Mucosa of stomach (tissue), 1 donor: Measurements from ENCODE around the gene ABCF1.

Experiments used
- H3K27me3 ChIP-seq: one replicate; pipeline ENCODE4 v1.7.0; 2013; ENCODE audit warnings: mild to moderate bottlenecking, low read length; ENCODE audit not compliant: control insufficient read depth, insufficient read depth
- H3K36me3 ChIP-seq: one replicate; pipeline ENCODE4 v1.7.0; 2013; ENCODE audit warnings: low read length; ENCODE audit not compliant: control insufficient read depth, insufficient read depth
- H3K4me1 ChIP-seq: one replicate; pipeline ENCODE4 v1.7.0; 2013; ENCODE audit warnings: mild to moderate bottlenecking, low read length; ENCODE audit not compliant: control insufficient read depth, insufficient read depth
- H3K4me3 ChIP-seq: one replicate; pipeline ENCODE4 v1.7.0; 2013; ENCODE audit warnings: low read length
- H3K9ac ChIP-seq: one replicate; pipeline ENCODE4 v1.7.0; 2013; ENCODE audit warnings: mild to moderate bottlenecking, low read length, moderate library complexity
- H3K9me3 ChIP-seq: one replicate; pipeline ENCODE4 v1.7.0; 2013; ENCODE audit warnings: mild to moderate bottlenecking, low read length, moderate library complexity; ENCODE audit not compliant: control insufficient read depth
- donor health status: Pancreatic carcinoma.

ABCF1 gene

DNA sequence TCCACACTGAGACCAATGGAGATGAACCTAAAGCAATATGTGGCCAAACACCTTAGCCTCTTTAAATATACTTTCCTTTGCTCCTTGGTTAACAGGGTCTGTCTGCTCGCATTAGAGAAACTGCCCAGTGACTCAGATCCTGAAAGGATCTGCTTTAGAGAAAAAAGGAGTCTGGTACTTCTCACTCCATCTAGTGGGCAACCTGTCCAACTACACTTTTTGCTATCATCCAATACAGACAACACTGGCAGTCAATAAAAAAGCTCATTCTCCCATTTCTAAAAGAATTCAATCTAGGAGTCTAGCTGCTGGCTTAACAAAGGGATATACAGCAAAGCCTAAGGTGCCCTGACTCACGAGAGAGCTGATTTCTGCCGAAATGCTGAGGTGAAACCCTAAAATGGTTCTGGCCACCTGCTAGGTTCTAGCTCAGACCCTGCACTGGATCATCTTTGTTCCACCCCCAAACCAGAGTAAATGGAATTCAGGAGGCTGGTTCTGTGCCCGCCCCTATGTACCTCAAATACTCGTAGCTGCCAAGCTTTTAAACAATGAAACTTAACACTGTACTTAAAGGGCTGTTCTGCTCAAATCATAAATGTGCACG, 26.5 kb upstream of the ABCF1 start:
- Histone ChIP-seq H3K4me1 (peaks cover 6% of the 10 kb centered on the region), H3K9ac (no peak overlapping the region), H3K27me3 (no peaks in the 10 kb centered on the region), H3K36me3 (no peaks in the 10 kb centered on the region), H3K4me3 (no peak overlapping the region), H3K9me3 (no peaks in the 10 kb centered on the region)

GRCh38 chr6:30547454-30547853, 23.8 kb upstream of the ABCF1 start:
- Histone ChIP-seq H3K9me3 (no peaks in the 10 kb centered on the region), H3K36me3 (peaks cover under 1% of the 10 kb centered on the region), H3K4me3 (no peak overlapping the region), H3K9ac (no peak overlapping the region), H3K4me1 (no peaks in the 10 kb centered on the region), H3K27me3 (no peaks in the 10 kb centered on the region)

- Histone ChIP-seq H3K4me3 (no peak overlapping the region), H3K4me1 (no peaks in the 10 kb centered on the region), H3K9ac (no peak overlapping the region), H3K9me3 (no peaks in the 10 kb centered on the region), H3K36me3 (peaks cover 6% of the 10 kb centered on the region), H3K27me3 (no peaks in the 10 kb centered on the region)
Measured at GRCh38 chr6:30548375-30548774, 22.9 kb upstream of the ABCF1 start.

- Histone ChIP-seq H3K36me3 (peaks cover 6% of the 10 kb centered on the region), H3K9ac (no peak overlapping the region), H3K4me3 (no peak overlapping the region), H3K4me1 (peaks cover 13% of the 10 kb centered on the region), H3K9me3 (no peaks in the 10 kb centered on the region), H3K27me3 (no peaks in the 10 kb centered on the region)
Measured at GRCh38 chr6:30554404-30554803, 16.8 kb upstream of the ABCF1 start.

- no peaks in the 10 kb centered on the region for H3K27me3 ChIP-seq
- no peaks in the 10 kb centered on the region for H3K9me3 ChIP-seq
- H3K4me3 ChIP-seq = peak overlapping the region; percentile 86
- peak overlapping the region; percentile 86 for H3K9ac ChIP-seq
- H3K4me1 ChIP-seq = peaks cover 13% of the 10 kb centered on the region
- H3K36me3 ChIP-seq = peaks cover 6% of the 10 kb centered on the region
Measured at GRCh38 chr6:30554962-30555815, 16.1 kb upstream of the ABCF1 start.

- Histone ChIP-seq H3K9ac (peak overlapping the region; percentile 86), H3K9me3 (no peaks in the 10 kb centered on the region), H3K4me1 (peaks cover 13% of the 10 kb centered on the region), H3K27me3 (no peaks in the 10 kb centered on the region), H3K36me3 (peaks cover 6% of the 10 kb centered on the region), H3K4me3 (peak overlapping the region; percentile 86)
Measured at GRCh38 chr6:30555816-30556065, 15.5 kb upstream of the ABCF1 start.

GRCh38 chr6:30556066-30556905, 15.0 kb upstream of the ABCF1 start, which contains the start of gene GNL1:
GNL1 (minus strand) TSS chr6:30556489; CDS start chr6:30556203, 286 bp downstream.
- peaks cover 13% of the 10 kb centered on the region for H3K4me1 ChIP-seq
- peak within 1 kb of the TSS; percentile 86 for H3K4me3 ChIP-seq
- peak within 1 kb of the TSS; percentile 86 for H3K9ac ChIP-seq
- H3K36me3 ChIP-seq = peaks cover 6% of the 10 kb centered on the region
- no peaks in the 10 kb centered on the region for H3K9me3 ChIP-seq
- no peaks in the 10 kb centered on the region for H3K27me3 ChIP-seq

GRCh38 chr6:30556906-30557682, 14.1 kb upstream of the ABCF1 start, which contains the start of gene PRR3:
PRR3 (plus strand) TSS chr6:30557295; CDS start chr6:30557345, 50 bp downstream.
- Histone ChIP-seq H3K9ac (peak within 1 kb of the TSS; percentile 86), H3K36me3 (peaks cover 6% of the 10 kb centered on the region), H3K9me3 (no peaks in the 10 kb centered on the region), H3K27me3 (no peaks in the 10 kb centered on the region), H3K4me1 (peaks cover 13% of the 10 kb centered on the region), H3K4me3 (peak within 1 kb of the TSS; percentile 86)

- Histone ChIP-seq H3K9ac (peak overlapping the region; percentile 86), H3K36me3 (peaks cover 3% of the 10 kb centered on the region), H3K4me3 (peak overlapping the region; percentile 86), H3K9me3 (no peaks in the 10 kb centered on the region), H3K27me3 (no peaks in the 10 kb centered on the region), H3K4me1 (peaks cover 13% of the 10 kb centered on the region)
Measured at GRCh38 chr6:30557683-30557981, 13.6 kb upstream of the ABCF1 start.

GRCh38 chr6:30560930-30561329, 10.3 kb upstream of the ABCF1 start:
- peaks cover 7% of the 10 kb centered on the region for H3K4me1 ChIP-seq
- no peaks in the 10 kb centered on the region for H3K27me3 ChIP-seq
- no peak overlapping the region for H3K9ac ChIP-seq
- H3K36me3 ChIP-seq = no peaks in the 10 kb centered on the region
- H3K4me3 ChIP-seq = no peak overlapping the region
- H3K9me3 ChIP-seq = no peaks in the 10 kb centered on the region

DNA sequence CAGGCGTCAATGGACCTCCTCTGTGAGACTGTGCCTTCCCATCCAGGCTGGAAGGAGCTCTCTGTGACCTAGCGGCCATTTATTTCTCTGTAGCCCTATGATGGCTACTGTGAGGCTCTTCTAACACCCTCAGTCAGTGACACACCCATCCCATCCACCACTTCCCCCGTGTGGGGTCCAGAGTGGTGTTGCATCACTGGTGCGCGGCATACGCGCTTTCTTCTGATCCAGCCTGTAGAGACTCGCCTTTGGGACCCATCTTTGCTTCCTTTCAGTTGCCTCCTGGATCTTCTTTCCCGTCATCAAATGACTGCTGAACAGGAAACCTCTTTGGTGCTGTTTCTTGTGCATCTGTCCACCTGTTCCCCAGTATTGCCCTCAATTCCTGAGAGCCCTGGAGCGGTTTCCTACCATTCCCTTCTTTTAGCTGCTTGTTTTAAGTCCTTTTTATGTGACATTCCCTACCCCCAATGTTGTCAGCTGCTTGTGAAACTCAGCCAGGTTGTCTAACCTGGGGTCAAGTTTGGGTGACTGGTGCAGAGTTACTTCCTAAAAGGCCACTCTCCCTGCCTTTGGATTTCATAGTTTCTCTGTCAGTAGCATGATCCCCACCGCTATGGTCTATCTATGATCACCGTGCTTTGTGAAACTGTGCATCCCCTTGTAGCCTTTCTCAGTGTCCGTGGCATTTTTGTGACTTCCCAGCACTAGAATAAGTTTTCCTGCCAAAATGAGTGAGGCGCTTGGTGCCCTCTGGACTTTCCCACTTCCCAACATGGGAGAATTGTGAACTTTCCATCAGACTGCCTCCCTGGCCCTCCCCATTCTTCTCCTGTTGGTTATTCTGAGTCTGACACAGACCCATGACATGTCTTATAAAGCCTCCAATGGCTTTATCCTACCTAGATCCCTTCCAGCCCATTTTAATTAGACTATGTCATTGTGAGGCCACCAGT, 8.5 kb upstream of the ABCF1 start:
- H3K9me3 ChIP-seq = no peaks in the 10 kb centered on the region
- H3K4me3 ChIP-seq = no peak overlapping the region
- no peak overlapping the region for H3K9ac ChIP-seq
- H3K4me1 ChIP-seq = peaks cover 7% of the 10 kb centered on the region
- no peaks in the 10 kb centered on the region for H3K27me3 ChIP-seq
- no peaks in the 10 kb centered on the region for H3K36me3 ChIP-seq
